ENCODE results near the gene DNAH9. TPM values are rescaled to one million over a fixed set of nuclear protein-coding genes. Genes with fewer than 3 reads are reported as not detected.

DNAH9 gene
- total RNA-seq, 4 donors from 2014 or later = 1.2 to 7.7 (median 4.3) TPM

DNA sequence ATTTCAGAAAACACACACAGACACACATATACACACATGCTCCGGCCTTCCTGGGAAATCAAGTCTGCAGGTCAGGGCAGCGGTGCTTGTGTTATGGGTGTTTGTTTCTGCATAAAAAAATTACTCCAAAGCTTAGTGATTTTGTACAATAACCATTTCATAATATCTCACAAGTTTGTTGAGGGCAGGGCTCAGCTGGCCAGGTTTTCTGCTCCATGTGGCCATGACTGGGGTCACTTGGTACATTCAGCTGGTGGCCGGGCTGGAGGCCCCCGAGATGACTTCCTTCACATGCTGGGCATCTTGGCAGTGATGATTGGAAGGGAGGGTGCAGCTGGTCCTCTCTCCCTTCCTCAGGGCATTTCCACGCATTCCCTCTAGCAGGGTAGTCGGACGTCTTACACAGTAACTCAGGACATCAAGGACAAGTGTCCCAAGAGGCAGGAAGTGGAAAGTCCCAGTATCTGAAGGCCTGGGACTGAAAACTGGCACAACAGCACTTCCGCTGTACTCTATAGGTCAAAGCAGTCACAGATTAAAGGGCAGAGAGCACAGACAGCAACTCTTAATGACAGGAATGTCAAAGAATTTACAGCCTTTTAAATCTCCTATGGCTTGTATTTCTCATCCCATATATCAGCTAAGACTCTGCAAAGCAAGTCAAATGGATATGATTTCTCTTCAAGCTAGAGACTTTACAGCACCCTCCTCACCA, 271.6 kb downstream of the DNAH9 start:
- H3K4me1 ChIP-seq = no peaks in the 10 kb centered on the region
- H3K27ac ChIP-seq = no peak overlapping the region
- no peaks in the 10 kb centered on the region for H3K36me3 ChIP-seq
- no peaks in the 10 kb centered on the region for H3K27me3 ChIP-seq
- no peak for DNase-seq
- H3K9me3 ChIP-seq = peaks cover 0 to 3% of the 10 kb centered on the region in 2 donors
- no peak overlapping the region for H3K4me3 ChIP-seq
- intact Hi-C loops (cut with DNase I; ENCODE audit: low total_unique reads) = no loop called here
- TF ChIP-seq POLR2A (IDR thresholded peaks at IDR 0.05) = no peak
- no peak for TF ChIP-seq CTCF (IDR thresholded peaks at IDR 0.05)

DNA sequence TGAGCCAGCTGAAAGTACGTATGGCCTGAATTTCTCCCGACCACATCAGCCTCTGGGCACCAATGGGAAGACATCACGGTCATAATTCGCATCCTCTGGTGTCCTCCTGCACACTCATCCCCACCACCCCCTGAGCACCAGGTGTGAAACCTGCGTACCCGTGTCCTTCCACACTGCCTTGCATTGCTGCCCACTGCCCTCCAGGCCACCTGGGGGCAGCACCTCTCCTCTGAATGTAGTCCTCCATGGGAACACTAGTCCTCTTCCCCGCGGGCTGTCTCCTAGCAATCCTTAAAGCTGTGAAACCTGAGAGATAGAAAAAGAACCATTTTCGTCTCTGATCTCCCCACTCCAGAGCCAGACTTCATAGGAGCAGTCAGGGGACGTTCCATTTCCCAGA, 273.5 kb downstream of the DNAH9 start:
- no peak for DNase-seq
- TF ChIP-seq CTCF (IDR thresholded peaks at IDR 0.05) (no peak), POLR2A (IDR thresholded peaks at IDR 0.05) (no peak)

GRCh38 chr17:11874756-11875155, 276.5 kb downstream of the DNAH9 start:
- no peak for TF ChIP-seq POLR2A (IDR thresholded peaks at IDR 0.05)
- TF ChIP-seq CTCF (IDR thresholded peaks at IDR 0.05) = no peak
- Histone ChIP-seq H3K27me3 (no peaks in the 10 kb centered on the region), H3K4me1 (no peaks in the 10 kb centered on the region), H3K36me3 (no peaks in the 10 kb centered on the region), H3K9me3 (peaks cover 0 to 1% of the 10 kb centered on the region in 2 donors), H3K27ac (no peak overlapping the region), H3K4me3 (no peak overlapping the region)
- intact Hi-C loops (cut with DNase I; ENCODE audit: low total_unique reads) = no loop called here
- DNase-seq = no peak

More for the DNA sequence above, 273.5 kb downstream of the DNAH9 start:
- intact Hi-C loops (cut with DNase I; ENCODE audit: low total_unique reads) = no loop called here
- Histone ChIP-seq H3K4me1 (no peaks in the 10 kb centered on the region), H3K27me3 (no peaks in the 10 kb centered on the region), H3K4me3 (no peak overlapping the region), H3K9me3 (peaks cover 0 to 3% of the 10 kb centered on the region in 2 donors), H3K27ac (no peak overlapping the region), H3K36me3 (no peaks in the 10 kb centered on the region)

DNA sequence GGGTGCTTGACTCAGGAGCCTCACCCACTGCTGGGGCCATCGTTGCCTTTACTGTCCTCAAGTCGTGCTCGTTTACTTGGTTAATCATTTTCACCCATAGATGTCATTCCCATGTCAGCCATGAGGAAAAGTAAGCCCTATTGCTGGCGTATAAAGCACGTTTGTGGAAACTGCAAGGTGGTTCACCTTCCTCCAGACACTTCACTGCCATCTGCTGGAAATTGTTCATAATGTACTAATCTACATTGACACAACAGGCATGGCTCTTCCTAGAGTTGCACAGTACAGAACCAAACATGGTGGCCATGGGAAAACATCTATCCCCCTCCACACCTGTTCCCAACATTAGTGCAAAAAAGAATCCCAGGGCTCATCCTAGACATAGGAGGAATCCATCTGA, 282.4 kb downstream of the DNAH9 start:
- TF ChIP-seq POLR2A (IDR thresholded peaks at IDR 0.05) = no peak
- TF ChIP-seq CTCF (IDR thresholded peaks at IDR 0.05) = peak in 1 of 4 experiments; percentile 14
- Histone ChIP-seq H3K27me3 (no peaks in the 10 kb centered on the region), H3K36me3 (no peaks in the 10 kb centered on the region), H3K27ac (no peak overlapping the region), H3K4me3 (no peak overlapping the region), H3K4me1 (no peaks in the 10 kb centered on the region), H3K9me3 (no peaks in the 10 kb centered on the region)
- DNase-seq = no peak
- intact Hi-C loops (cut with DNase I; ENCODE audit: low total_unique reads) = no loop called here

DNA sequence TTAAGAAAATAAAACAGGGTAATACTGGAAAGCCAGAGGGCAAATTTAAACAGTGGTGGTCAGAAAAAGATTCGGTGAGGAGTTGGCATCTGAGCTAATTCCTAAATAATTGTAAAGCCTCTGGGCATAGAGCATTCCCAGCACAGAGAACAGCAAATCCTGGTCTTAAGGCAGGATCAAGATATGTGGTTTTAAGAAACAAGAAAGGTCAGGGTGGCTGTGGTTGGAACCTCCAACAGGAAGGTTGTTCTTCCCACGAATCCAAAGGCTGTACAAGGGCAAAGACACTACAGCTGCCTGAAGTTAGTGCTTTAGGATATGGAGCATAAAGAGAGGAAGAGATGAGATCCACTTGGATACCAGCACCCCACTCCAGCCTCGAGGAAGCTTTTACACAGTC, 284.4 kb downstream of the DNAH9 start:
- H3K36me3 ChIP-seq = no peaks in the 10 kb centered on the region
- no peaks in the 10 kb centered on the region for H3K27me3 ChIP-seq
- no peak overlapping the region for H3K27ac ChIP-seq
- DNase-seq = no peak
- intact Hi-C loops (cut with DNase I; ENCODE audit: low total_unique reads) = no loop called here
- no peaks in the 10 kb centered on the region for H3K9me3 ChIP-seq
- no peak overlapping the region for H3K4me3 ChIP-seq
- H3K4me1 ChIP-seq = no peaks in the 10 kb centered on the region
- TF ChIP-seq POLR2A (IDR thresholded peaks at IDR 0.05) = no peak
- TF ChIP-seq CTCF (IDR thresholded peaks at IDR 0.05) = no peak
